RKO (cell line): Measurements from ENCODE around the gene ERI3.

ENCODE experiments used
- DNase-seq: peaks from one replicate; pipeline ENCODE4 v3.0.0-alpha.2; 2016; ENCODE audit warnings: low spot score

Gene ERI3

DNA sequence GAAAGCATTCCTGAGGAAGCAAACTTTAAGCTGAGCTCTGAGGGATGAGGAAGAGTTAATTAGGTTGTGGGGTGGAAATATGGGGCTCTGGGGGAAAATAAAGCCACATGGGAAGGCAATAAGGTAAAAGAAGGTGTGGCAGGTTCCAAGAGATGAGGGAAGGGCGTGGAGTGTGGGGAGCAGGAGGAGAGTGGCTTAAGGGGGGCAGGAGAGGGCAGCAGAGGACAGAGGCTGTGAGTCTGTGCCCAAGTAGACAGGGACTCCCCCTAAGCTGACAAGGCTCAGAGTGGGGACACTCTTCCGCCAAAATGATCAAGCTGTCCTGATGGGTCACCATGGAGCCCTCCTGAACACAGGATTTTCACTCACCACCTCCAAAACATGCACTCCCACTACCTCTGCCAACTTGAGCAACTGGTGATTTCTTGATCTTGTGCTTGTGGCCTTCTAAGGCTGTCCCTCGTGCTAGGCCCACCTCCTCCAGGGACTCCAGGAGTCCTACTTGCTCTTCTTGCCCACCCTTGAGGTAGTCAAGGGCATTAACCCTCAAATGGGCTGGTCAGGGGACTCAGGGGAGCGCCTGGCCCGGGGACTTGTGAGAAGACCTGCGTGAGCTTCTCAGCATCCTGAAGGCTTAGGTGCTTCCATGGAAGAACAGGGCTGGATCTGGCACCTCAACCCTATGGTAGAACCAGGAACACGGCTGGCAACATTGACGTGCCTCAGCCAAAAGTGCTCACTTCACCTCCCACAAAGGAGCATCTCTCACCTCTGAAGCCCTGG is 118.4 kb downstream of the ERI3 start:
- no peak for DNase-seq

DNA sequence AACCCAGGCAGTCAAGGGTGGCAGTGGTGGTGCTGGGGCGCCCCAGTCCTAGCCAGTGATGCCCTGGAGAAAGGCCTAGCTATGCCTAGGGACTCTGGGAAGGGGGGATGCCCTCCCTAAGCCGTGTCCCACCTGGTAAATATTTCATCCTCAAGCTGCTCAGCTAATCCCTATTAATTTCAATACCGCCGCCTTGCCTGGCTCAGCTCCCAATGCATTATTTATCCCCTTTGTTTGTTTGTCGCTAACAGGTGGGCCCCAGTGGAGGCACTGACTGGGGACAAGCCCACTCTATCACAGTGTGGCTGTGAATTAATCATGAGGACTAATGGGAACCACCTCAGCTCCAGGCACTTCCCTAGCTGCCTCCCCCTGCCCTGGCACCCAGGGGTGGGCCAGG is 119.2 kb downstream of the ERI3 start:
- no peak for DNase-seq

DNA sequence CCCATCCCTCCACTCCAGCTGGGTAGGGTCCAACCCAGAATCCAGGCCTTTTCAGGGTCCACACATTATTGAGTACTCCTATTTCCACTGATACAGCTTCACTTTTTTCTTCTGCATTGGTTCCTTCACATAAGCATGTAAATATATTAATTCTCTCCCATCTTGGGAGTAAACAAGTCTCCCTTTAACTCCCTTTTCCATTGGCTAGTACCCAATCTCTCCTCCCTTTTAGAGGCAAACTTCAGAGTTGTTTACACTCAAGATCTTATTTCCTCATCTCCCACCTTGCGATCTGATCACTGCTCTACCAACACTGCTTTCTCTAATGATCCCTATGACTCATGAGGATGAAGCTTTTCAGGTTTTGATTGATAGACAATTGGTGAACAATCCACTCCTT is 121.5 kb downstream of the ERI3 start:
- DNase-seq: no peak

DNA sequence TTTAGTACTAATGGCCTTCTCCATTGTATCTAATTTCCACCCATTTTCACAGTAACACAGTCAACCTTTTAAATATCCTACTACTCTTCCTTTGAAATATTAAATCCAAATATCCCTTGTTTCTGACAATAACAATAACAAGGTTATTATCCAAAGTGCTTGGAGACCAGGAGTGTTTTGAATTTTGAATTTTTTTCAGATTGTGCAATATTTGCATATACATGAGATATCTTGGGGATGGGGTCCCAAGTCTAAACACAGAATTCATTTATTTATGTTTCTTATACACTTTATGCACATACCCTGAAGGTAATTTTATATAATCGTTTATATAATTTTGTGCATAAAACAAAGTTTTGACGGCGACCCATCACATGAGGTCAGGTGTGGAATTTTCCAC is 124.3 kb downstream of the ERI3 start:
- DNase-seq: no peak

DNA sequence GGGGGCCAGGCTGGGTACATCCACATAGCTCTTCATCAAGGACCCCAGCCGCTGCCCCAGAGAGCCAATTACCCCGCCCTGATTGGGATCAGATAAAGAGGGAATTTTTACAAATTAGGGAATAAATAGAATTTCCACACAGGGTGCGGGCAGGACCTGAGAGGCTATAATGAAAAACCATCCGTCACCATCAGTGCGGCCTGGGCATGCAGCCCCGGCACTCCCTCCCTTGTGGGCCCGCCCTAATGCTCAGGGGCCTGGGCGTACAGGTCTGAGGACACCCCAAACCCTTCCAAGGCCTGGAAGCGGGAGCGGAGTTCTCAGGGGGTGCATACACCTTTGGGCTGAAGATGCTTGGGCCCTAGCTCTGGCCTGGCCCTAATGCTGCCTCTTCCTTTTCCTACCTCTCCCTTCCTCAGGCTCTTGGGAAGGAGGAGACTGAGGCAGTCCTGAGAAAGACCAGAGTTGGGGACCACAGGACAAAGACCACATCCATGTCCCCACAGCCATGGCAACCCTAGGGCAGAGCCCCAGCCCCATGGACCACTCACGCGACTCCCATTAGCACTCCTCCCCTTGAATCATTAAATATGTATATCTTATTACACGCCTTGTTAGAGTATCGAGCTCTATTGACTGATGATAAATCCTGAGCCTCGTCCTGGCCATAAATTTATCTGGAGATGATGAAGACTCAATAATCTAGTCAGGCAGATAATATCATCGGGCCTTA is 125.5 kb downstream of the ERI3 start:
- DNase-seq: no peak

DNA sequence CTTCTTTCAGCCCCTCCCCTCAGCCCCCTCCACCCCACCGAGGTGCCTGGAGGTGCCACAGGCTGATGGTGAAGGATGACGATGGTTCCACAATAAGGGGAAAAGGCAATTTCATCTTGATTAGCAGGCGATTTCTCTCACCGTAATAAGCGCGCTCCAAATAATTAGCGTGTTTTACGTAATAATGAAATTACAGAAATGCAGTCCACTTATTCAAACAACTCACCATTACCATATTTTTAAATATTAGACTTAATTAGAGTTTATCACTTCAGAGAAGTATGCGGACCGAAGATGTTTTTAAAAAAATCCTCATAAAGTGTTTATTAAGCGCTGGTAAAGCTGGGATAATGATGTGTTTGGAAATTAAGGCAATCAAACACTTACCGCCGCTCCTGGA is 126.8 kb downstream of the ERI3 start:
- DNase-seq: no peak

DNA sequence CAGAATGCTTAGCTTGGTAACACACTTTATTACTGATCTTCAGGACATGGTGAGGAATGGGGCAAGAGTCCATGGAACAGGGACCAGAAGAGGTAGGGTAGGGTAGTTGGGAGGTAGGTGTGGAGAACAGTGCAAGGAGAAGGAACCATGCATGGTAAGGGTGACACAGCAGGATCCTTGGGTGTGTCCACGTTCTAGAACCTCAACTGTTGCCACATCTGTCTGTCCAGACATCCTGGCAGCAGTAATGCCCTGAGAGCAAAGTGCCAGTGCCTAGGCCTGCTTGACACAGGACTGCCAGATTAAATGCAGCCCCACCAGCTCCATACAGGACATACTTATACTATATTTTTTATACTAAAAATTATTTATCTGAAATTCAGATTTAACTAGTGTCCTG is 127.8 kb downstream of the ERI3 start:
- no peak for DNase-seq

DNA sequence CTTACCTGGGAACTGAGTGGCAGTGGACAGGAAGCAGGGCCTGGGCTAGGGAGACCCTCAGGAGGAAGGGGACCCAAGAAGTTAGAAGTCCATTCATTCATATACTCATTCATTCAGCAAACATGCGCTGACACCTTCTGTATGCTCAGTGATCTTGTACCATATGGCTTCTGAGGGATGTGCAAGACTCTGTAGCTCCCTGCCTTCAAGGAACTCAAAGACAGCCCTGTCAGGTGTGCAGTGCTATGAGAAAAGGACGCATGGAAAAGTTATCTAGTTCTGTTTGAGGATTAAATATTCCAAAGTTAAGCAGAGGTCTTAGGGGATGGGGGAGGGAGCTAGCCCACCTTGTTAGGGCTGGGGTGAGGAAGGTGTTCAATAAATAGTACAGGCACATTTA is 129.3 kb downstream of the ERI3 start:
- no peak for DNase-seq

DNA sequence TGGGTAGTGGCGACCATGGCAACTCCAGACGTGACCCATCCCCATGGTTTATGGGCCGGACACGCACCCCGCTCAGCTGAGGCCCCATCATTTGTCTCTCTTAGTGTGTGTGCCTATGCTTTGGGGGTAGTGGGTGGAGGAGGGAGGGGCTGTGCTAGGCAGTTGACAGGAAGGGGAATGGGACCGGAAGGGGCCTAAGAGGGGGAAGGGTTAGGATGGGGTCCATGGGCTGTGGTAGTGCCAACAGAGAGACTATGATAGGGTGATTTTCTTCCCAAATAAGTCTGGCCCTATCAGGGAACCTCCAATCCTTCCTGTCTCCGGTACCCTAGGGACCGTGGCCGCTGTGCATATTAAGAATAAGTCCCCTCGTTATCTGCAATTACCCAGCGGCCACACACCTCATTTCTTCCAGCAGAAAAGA is 131.9 kb downstream of the ERI3 start:
- DNase-seq: no peak

DNA sequence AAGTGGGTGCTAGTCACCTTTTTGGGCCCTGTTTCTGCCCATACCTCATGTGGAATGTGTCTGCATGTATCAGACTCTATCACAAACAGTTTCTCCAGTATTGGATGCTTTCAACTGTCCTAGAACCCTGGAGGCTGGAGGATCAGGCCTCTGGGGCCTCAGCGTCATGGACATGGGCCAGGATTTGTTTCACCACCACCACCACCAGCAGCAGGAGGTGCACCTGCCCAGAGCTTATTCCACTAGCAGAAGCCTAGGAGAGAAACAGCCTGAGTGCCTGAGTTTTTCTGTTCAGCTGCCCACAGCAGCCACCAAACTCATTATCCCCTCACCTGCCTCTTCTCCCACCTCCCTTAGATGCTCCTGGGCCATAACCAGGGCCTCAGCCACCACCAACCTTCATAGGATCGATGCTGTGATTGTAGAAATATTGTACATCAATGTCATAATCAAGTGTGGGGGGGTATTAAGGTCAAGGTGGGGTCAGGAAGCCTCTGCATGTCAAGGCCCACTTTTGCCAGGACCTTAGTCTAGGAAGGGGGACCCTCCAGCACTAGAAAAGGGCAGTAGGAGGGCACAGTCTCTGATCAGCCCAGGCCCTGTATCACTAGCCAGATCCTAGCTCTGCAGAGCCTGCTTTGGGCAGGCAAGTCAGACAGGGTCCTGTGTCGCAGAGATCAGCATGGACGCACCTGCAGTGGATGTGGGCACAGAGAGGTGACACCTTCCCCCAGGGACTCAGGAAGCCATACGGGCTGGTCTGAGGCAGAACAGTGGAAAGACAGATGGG is 132.5 kb downstream of the ERI3 start:
- DNase-seq: no peak

DNA sequence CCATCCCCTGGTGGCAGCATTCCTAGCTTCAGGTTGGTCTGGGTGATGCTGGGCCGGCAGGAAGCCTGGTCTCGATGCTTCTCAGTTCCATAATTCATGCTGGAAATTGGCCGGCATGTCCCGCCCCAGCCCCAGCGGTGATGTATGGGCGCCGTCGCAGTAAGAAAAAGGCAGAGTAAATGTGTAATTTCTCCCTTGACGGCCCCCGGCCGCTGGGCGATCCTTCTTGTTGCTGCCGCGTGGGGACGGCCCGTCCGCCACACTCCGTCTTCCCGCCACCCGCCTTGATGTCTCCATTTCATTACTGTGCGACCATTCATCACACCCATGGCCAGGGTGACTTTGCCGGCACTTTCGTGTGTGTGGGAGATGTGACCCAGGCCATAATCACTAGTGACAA is 133.3 kb downstream of the ERI3 start:
- no peak for DNase-seq

DNA sequence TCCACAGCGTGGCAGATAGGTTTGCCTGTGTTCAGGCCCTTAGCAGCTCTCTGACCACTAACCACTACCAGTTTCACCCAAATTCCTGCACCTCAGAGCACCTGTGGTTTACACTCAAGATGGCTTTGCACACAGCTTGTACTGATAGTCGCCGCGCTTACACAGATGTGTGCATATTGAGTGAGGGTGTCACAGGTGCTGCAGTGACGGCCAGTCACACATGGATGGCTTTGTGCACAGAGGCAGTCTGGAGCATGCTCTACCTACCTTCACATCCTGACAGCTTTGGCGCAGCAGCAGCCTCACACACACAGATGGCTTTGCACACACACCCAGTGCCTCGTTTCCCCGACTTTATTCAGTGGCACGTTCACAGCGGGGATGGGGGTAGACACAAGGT is 134.3 kb downstream of the ERI3 start:
- DNase-seq: no peak

DNA sequence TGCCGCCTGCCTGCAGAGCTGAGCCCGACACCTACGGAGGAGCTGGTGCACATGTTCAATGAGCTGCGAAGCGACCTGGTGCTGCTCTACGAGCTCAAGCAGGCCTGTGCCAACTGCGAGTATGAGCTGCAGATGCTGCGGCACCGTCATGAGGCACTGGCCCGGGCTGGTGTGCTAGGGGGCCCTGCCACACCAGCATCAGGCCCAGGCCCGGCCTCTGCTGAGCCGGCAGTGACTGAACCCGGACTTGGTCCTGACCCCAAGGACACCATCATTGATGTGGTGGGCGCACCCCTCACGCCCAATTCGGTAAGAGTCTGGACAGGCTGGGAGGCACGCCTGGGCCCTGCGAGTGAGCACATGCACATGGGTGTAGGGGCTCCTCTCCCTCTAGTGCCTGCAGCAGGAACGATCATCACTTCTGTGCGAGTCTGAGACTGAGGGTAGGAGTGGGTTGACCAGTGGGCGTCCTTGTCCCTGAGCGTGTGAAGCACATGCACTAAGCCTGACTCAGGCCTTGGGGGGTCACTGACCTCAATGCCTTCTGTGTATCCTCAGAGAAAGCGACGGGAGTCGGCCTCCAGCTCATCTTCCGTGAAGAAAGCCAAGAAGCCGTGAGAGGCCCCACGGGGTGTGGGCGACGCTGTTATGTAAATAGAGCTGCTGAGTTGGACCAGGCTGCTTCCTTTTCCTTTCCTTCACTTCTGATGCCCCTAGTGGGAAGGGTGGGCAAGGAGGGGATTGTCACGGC is 134.9 kb downstream of the ERI3 start:
- no peak for DNase-seq

DNA sequence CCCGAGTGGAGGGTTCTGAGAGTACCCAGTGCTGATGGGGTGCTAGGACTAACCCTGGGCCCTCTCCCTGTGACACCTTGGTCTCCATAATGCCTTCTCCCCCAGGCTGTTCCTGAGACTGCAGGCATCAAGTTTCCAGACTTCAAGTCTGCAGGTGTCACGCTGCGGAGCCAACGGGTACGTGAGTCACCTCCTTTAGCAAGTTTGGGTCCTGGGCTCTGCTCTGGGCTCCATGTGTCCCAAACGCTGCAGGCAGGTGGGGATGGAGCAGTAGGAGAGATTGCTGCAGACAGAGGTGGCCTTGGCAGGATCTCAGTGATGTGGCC is 135.8 kb downstream of the ERI3 start:
- no peak for DNase-seq

DNA sequence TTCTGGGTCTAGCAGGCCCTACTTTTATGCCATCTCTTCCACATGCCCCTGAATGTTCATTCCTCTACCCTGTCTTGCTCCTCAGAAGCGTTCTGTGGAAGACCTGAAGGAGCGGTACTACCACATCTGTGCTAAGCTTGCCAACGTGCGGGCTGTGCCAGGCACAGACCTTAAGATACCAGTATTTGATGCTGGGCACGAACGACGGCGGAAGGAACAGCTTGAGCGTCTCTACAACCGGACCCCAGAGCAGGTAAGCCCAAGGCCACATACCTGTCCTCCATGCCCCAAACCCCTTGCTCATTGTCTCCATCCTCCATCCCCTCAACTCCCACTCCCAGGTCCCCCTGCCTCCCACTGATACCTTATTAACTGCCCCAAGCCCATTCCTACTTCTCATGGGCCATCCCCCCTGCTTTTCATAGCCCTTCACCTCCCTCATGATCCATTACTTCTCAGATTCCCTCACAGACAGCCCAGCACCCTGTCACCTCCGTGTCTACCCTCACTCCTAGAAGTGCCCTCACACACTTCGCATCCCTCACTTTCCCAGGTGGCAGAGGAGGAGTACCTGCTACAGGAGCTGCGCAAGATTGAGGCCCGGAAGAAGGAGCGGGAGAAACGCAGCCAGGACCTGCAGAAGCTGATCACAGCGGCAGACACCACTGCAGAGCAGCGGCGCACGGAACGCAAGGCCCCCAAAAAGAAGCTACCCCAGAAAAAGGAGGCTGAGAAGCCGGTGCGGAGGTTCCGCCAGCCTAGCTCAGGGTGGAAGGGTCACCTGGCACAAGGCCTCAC is 136.4 kb downstream of the ERI3 start:
- DNase-seq: no peak

DNA sequence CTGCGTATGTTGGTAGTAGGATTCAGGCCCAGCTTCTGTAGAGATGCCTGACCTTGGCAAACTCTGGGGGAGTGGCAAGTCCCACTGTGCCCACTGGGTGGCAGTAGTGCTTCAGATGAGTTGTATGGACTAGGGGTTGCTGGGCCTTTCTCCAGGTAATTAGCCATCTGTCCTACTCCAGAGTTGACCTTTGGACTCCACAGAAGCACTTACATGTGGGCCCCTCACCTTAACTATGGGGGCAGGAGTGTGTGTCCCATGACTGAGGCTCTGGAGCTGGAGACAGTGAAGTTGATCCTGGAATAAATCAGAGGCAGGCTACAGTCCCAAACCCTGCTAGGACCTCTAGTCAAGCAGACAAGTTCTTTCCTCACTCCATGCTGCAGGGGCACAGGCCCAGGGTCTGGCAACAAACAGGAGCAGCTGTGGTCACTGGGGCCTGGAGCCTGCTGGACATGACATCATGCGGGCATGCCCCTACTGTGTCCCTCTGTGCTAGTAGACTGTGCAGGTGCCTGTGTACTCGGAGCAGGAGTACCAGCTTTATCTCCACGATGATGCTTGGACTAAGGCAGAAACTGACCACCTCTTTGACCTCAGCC is 137.1 kb downstream of the ERI3 start:
- peak; percentile 71 for DNase-seq

DNA sequence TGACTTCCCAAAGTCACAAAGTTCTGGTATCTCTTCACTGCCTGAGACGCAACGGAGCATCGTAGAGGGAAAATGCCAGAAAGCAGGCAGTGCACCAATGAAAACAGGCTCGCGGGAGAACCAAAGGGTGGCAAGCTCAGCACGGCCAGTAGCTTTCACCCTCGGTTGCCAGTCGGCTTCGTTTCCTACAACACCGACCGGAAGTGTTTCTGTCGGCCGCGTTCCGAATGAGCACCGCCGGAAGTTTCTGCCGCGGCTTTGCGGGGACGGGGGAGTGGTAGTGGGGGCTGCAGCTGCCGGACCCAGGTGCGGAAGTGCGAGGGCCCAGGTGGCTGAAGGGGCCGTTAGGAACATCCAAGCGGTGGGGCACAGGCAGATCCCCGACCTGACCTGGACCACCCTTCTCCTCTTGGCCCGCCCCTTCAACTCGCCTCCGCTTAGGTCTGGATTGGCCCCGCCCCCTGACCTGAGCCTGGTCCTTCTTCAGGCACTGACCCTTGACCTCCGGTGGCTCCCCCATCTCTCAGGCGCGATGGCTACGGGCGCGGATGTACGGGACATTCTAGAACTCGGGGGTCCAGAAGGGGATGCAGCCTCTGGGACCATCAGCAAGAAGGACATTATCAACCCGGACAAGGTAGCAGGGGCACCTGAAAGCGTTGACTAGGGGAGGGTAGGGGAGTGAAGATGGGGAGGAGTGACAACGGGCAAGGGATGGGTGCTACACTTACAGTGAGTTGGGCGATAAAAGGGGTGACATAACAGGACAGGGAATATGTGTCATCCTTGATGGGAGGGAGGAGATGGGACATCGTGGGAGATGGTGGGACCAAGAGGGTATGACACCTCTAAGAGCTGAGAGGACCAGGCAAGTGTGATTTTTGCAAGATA is 141.6 kb downstream of the ERI3 start, which contains the start of gene DMAP1:
TSS of gene DMAP1 (plus strand) at position 250 of the 891 bp plus-strand sequence. CDS start at position 533, 283 bp downstream.
- peak; percentile 90 for DNase-seq

DNA sequence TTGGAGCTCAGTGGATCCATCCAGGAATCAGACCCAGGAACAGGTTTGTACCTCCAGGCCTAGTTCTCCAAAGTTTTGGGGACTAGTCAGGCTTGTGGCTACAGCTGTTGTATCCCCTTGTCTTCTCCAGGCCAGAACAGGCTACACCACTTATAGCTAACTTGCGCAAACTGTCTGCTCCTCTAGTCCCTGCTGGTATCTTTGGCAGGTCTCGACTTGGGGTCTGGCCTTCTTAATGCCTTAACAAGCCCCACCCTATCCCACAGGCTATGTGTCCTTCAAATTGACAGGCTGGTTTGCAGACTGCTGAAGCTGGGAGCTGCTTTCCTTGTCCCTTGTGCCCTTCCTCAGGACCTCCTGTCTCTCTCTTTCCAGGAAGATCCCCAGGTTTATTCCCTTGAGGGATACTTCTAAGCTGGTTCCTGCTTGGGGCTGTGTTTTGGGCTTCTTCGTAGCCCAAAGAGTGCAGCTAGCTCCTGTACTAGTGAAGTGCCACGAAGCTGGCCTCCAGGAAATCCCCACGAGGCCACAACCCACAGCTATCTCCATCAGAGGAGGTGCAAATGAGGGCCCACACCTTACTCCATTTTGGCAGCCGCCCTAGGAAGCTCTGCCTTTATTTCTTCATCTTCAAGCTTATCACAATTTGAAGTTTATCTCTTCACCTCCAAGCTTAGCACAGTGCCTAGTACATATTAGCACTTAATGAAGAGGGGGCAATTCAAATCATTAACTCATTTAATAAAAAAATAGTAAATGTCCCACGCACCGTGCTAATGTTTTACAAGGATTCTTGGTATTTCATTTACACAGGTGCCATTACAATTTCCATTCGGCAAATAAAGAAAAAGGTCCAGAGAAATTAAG is 142.5 kb downstream of the ERI3 start:
- no peak for DNase-seq

DNA sequence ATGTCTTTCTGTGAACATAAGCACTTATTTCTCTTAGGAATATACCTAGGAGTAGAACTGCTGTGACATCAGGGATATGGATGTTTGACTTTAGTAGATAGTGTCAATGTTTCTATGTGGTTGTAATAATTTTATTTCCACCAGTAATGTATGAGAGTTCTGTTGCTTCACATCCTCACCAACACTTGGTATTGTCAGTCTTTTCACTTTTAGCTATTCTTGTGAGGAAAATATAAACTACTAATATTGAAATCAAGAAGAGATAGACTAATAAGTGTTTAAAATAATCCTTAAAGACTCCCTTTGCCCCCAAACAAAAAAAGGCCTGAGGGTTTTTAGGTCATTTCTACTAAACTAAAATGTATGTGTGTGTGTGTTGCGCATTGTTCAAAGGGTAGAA is 144.5 kb downstream of the ERI3 start:
- DNase-seq: no peak
